WTC11 (cell line): ENCODE results near the gene UCP3. TPM values are rescaled to one million over a fixed set of nuclear protein-coding genes. Genes with fewer than 3 reads are reported as not detected.
A peak's percentile ranks its signal among the peaks of the same experiment; 100 is the strongest.

ENCODE experiments used
- ATAC-seq: fragments of 200-7000 bp; cut with Tn5 transposase; 2 replicates; pipeline ENCODE4 v1.10.0; 2021; ENCODE audit warnings: mild to moderate bottlenecking, moderate library complexity
- CTCF ChIA-PET: fragments of 300-600 bp; sonication (Branson Sonifier 250); formaldehyde crosslinking; loops from one replicate; lab custom pipeline; 2021; ENCODE audit warnings: antibody characterized with exemption; lab: Charles Lee
- POLR2A ChIA-PET: fragments of 350-600 bp; sonication (Branson Sonifier 250); formaldehyde crosslinking; loops from one replicate; lab custom pipeline; 2021; ENCODE audit warnings: antibody characterized with exemption; lab: Charles Lee
- DNase-seq: peaks from one replicate; pipeline ENCODE4 v3.0.0; 2021; ENCODE audit warnings: low spot score
- H3K27ac Mint-ChIP-seq: 2 replicates; pipeline ENCODE4 v1.8.0; 2021; ENCODE audit warnings: mixed read lengths
- H3K27me3 Mint-ChIP-seq: 2 replicates; pipeline ENCODE4 v1.8.0; 2021; ENCODE audit warnings: low read depth, mild to moderate bottlenecking, moderate library complexity, mixed read lengths
- H3K36me3 Mint-ChIP-seq: 2 replicates; pipeline ENCODE4 v1.8.0; 2021; ENCODE audit warnings: mixed read lengths
- H3K4me1 Mint-ChIP-seq: 2 replicates; pipeline ENCODE4 v1.8.0; 2022; ENCODE audit warnings: mixed read lengths
- H3K4me3 Mint-ChIP-seq: 2 replicates; pipeline ENCODE4 v1.8.0; 2021; ENCODE audit warnings: mild to moderate bottlenecking, moderate library complexity, mixed read lengths
- H3K9me3 Mint-ChIP-seq: 2 replicates; pipeline ENCODE4 v1.8.0; 2021; ENCODE audit warnings: mixed read lengths
- CBFB ChIP-seq: sonication (generic); formaldehyde crosslinking; IDR thresholded peaks from 2 replicates; pipeline ENCODE4 v1.8.1; 2022; ENCODE audit warnings: mild to moderate bottlenecking, low read depth, missing genetic modification reagents
- E2F1 ChIP-seq: sonication (generic); formaldehyde crosslinking; IDR thresholded peaks from 2 replicates; pipeline ENCODE4 v1.8.0; 2022; ENCODE audit warnings: mild to moderate bottlenecking, missing genetic modification reagents
- FOXP1 ChIP-seq: sonication (generic); formaldehyde crosslinking; IDR thresholded peaks from 2 replicates; pipeline ENCODE4 v1.8.0; 2022; ENCODE audit warnings: missing genetic modification reagents, mild to moderate bottlenecking, moderate library complexity, borderline replicate concordance
- FOXP4 ChIP-seq: sonication (generic); formaldehyde crosslinking; IDR thresholded peaks from 2 replicates; pipeline ENCODE4 v1.8.0; 2022; ENCODE audit warnings: mild to moderate bottlenecking, missing genetic modification reagents
- HMGA2 ChIP-seq: fragments of 250-450 bp; sonication (Bioruptor Pico); IDR thresholded peaks from 2 replicates; pipeline ENCODE4 v1.4.0; 2021; ENCODE audit warnings: mild to moderate bottlenecking, moderate library complexity
- MYBL2 ChIP-seq: sonication (generic); formaldehyde crosslinking; IDR thresholded peaks from 2 replicates; pipeline ENCODE4 v1.8.1; 2023; ENCODE audit warnings: mild to moderate bottlenecking, moderate library complexity, missing genetic modification reagents
- NFE2L1 ChIP-seq: sonication (generic); formaldehyde crosslinking; IDR thresholded peaks from 2 replicates; pipeline ENCODE4 v1.8.1; 2023; ENCODE audit warnings: missing genetic modification reagents
- PRRX2 ChIP-seq: fragments of 250-450 bp; sonication (Bioruptor Pico); IDR thresholded peaks from 2 replicates; pipeline ENCODE4 v1.8.0; 2021; ENCODE audit warnings: mild to moderate bottlenecking
- ZBTB21 ChIP-seq: sonication (generic); formaldehyde crosslinking; IDR thresholded peaks from 2 replicates; pipeline ENCODE4 v1.8.1; 2023; ENCODE audit warnings: mild to moderate bottlenecking, missing genetic modification reagents, borderline replicate concordance
- ZNF138 ChIP-seq: sonication (generic); formaldehyde crosslinking; conservative IDR thresholded peaks from 2 replicates; pipeline ENCODE4 v1.8.1; 2022; ENCODE audit warnings: mild to moderate bottlenecking, moderate library complexity, missing genetic modification reagents
- ZNF232 ChIP-seq: sonication (generic); formaldehyde crosslinking; IDR thresholded peaks from 2 replicates; pipeline ENCODE4 v1.8.0; 2022; ENCODE audit warnings: mild to moderate bottlenecking, missing genetic modification reagents
- ZNF263 ChIP-seq: sonication (generic); formaldehyde crosslinking; IDR thresholded peaks from 2 replicates; pipeline ENCODE4 v1.8.1; 2022; ENCODE audit warnings: low read depth, mild to moderate bottlenecking, moderate library complexity, missing genetic modification reagents
- ZNF532 ChIP-seq: fragments of 250-450 bp; sonication (Bioruptor Pico); IDR thresholded peaks from 2 replicates; pipeline ENCODE4 v1.9.0; 2021; ENCODE audit warnings: mild to moderate bottlenecking, borderline replicate concordance
- total RNA-seq: library from RNA; stranded (reverse); gene quantifications from 3 replicates; pipeline ENCODE4 v1.2.3, GENCODE V29; 2021
- TF ChIP-seq, protein P1 (sequence below): sonication (generic); formaldehyde crosslinking; IDR thresholded peaks from 2 replicates; pipeline ENCODE4 v1.8.1; 2022; ENCODE audit warnings: low read depth, mild to moderate bottlenecking, moderate library complexity, missing genetic modification reagents, borderline replicate concordance
- TF ChIP-seq, protein P2 (sequence below): sonication (generic); formaldehyde crosslinking; conservative IDR thresholded peaks from 2 replicates; pipeline ENCODE4 v1.8.1; 2023; ENCODE audit warnings: mild to moderate bottlenecking, low read depth, missing genetic modification reagents, moderate library complexity
- TF ChIP-seq, protein P3 (sequence below): fragments of 200-600 bp; IDR thresholded peaks from 2 replicates; pipeline ENCODE4 v1.8.0; 2022; ENCODE audit warnings: antibody characterized with exemption
- TF ChIP-seq, protein P4 (sequence below): sonication (generic); formaldehyde crosslinking; IDR thresholded peaks from 2 replicates; pipeline ENCODE4 v1.8.0; 2022; ENCODE audit warnings: mild to moderate bottlenecking, missing genetic modification reagents

Gene UCP3
- total RNA-seq, 1 experiment from 2014 or later, result 0.55 TPM

DNA sequence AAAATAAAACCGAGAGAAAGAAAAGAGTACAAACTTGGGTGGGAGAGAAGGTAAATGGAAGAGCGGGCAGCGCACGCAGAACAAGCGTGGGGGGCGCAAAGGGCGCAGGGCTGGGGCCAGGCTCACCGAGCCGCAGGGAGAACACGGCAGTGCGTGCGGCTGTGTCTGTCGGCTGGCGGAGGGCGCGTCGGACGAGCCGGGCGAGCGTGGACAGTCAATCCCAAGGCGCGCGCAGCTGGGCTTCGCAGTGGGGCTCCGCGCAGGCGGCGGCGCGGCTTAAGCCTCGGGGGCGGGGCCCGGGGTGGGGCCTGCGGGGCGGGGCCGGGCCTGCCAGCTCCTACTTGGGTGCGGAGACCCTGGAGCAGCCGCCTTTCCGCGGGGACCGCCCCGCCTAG is 26.3 kb downstream of the UCP3 start, which contains the start of gene UCP2:
TSS of gene UCP2 (minus strand) at position 249 of the 395 bp plus-strand sequence. CDS start 4,465 bp downstream, outside the sequence.
- TF ChIP-seq ZNF138 (CRISPR knock-in tag) (no peak), FOXP1 (CRISPR knock-in tag) (no peak), ZNF263 (CRISPR knock-in tag) (no peak), PRRX2 (CRISPR knock-in tag) (no peak), ZBTB21 (CRISPR knock-in tag) (no peak), E2F1 (no peak), CBFB (no peak), HMGA2 (CRISPR knock-in tag) (no peak), ZNF232 (no peak; the same call in 1 of the 2 replicates), FOXP4 (CRISPR knock-in tag) (peak; percentile 59; the same call in 1 of the 2 replicates), MYBL2 (CRISPR knock-in tag) (no peak), NFE2L1 (CRISPR knock-in tag) (0 out of 2 replicates have a peak, but pooled peaks have one; percentile 33), ZNF532 (CRISPR knock-in tag) (no peak)
- TF ChIP-seq, protein P1, sequence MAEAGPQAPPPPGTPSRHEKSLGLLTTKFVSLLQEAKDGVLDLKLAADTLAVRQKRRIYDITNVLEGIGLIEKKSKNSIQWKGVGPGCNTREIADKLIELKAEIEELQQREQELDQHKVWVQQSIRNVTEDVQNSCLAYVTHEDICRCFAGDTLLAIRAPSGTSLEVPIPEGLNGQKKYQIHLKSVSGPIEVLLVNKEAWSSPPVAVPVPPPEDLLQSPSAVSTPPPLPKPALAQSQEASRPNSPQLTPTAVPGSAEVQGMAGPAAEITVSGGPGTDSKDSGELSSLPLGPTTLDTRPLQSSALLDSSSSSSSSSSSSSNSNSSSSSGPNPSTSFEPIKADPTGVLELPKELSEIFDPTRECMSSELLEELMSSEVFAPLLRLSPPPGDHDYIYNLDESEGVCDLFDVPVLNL (CRISPR knock-in tag), result no peak
- TF ChIP-seq, protein P2, sequence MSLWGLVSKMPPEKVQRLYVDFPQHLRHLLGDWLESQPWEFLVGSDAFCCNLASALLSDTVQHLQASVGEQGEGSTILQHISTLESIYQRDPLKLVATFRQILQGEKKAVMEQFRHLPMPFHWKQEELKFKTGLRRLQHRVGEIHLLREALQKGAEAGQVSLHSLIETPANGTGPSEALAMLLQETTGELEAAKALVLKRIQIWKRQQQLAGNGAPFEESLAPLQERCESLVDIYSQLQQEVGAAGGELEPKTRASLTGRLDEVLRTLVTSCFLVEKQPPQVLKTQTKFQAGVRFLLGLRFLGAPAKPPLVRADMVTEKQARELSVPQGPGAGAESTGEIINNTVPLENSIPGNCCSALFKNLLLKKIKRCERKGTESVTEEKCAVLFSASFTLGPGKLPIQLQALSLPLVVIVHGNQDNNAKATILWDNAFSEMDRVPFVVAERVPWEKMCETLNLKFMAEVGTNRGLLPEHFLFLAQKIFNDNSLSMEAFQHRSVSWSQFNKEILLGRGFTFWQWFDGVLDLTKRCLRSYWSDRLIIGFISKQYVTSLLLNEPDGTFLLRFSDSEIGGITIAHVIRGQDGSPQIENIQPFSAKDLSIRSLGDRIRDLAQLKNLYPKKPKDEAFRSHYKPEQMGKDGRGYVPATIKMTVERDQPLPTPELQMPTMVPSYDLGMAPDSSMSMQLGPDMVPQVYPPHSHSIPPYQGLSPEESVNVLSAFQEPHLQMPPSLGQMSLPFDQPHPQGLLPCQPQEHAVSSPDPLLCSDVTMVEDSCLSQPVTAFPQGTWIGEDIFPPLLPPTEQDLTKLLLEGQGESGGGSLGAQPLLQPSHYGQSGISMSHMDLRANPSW, result no peak
- TF ChIP-seq, protein P3, sequence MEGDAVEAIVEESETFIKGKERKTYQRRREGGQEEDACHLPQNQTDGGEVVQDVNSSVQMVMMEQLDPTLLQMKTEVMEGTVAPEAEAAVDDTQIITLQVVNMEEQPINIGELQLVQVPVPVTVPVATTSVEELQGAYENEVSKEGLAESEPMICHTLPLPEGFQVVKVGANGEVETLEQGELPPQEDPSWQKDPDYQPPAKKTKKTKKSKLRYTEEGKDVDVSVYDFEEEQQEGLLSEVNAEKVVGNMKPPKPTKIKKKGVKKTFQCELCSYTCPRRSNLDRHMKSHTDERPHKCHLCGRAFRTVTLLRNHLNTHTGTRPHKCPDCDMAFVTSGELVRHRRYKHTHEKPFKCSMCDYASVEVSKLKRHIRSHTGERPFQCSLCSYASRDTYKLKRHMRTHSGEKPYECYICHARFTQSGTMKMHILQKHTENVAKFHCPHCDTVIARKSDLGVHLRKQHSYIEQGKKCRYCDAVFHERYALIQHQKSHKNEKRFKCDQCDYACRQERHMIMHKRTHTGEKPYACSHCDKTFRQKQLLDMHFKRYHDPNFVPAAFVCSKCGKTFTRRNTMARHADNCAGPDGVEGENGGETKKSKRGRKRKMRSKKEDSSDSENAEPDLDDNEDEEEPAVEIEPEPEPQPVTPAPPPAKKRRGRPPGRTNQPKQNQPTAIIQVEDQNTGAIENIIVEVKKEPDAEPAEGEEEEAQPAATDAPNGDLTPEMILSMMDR, result no peak
- TF ChIP-seq, protein P4, sequence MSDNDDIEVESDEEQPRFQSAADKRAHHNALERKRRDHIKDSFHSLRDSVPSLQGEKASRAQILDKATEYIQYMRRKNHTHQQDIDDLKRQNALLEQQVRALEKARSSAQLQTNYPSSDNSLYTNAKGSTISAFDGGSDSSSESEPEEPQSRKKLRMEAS (CRISPR knock-in tag), result no peak
- peaks cover 6% of the 10 kb centered on the region for H3K27me3 Mint-ChIP-seq
- H3K36me3 Mint-ChIP-seq, result peaks cover 29% of the 10 kb centered on the region
- DNase-seq, result peak; percentile 78
- H3K9me3 Mint-ChIP-seq, result no peaks in the 10 kb centered on the region
- peak; percentile 61 for ATAC-seq
- ChIA-PET CTCF (interaction anchor here (0.5 to 2.4 kb wide), 8 partner anchors 16 to 327 kb away, joined by 3 to 9 read pairs (median 3); partner anchors contain the start of genes C2CD3 and PPME1), POLR2A (interaction anchor here (0.6 to 1.5 kb wide), 4 partner anchors 10 to 241 kb away, joined by 4 to 8 read pairs (median 7); no protein-coding TSS in a partner anchor)
- peak within 1 kb of the TSS; percentile 94 for H3K4me3 Mint-ChIP-seq
- peaks cover 32% of the 10 kb centered on the region for H3K4me1 Mint-ChIP-seq
- H3K27ac Mint-ChIP-seq, result peak within 1 kb of the TSS; percentile 100
